ENCODE measurements around the gene CWC22.
A peak's percentile ranks its signal among the peaks of the same experiment; 100 is the strongest.

Gene CWC22

DNA sequence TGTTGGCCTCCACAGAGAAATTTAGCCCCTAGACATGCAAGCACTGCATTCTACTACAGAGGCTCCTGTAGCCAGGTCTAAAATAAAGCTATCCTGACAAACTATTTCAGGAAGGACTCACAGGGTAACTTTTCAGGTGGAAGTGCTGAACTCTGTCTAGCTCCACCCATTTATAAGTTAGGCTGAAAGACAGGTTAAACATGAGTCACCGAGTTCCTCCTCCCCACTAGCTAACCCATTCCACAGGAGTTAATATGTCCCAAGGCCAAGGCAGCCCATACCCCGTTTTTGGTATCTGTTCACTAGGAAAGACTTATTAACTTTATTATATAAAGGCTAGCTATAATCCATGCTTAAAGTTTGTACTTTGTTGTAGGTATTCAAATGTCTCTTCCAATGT lies 3.5 kb downstream of the CWC22 start:
- TF ChIP-seq, protein P1, sequence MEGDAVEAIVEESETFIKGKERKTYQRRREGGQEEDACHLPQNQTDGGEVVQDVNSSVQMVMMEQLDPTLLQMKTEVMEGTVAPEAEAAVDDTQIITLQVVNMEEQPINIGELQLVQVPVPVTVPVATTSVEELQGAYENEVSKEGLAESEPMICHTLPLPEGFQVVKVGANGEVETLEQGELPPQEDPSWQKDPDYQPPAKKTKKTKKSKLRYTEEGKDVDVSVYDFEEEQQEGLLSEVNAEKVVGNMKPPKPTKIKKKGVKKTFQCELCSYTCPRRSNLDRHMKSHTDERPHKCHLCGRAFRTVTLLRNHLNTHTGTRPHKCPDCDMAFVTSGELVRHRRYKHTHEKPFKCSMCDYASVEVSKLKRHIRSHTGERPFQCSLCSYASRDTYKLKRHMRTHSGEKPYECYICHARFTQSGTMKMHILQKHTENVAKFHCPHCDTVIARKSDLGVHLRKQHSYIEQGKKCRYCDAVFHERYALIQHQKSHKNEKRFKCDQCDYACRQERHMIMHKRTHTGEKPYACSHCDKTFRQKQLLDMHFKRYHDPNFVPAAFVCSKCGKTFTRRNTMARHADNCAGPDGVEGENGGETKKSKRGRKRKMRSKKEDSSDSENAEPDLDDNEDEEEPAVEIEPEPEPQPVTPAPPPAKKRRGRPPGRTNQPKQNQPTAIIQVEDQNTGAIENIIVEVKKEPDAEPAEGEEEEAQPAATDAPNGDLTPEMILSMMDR (IDR thresholded peaks at IDR 0.05; ENCODE audit: insufficient read depth, low read depth, low read length, missing control alignments): no peak
- DNase-seq (ENCODE audit: low read depth): peak; percentile 81
- H3K4me3 ChIP-seq (ENCODE audit: low read length): no peak overlapping the region

DNA sequence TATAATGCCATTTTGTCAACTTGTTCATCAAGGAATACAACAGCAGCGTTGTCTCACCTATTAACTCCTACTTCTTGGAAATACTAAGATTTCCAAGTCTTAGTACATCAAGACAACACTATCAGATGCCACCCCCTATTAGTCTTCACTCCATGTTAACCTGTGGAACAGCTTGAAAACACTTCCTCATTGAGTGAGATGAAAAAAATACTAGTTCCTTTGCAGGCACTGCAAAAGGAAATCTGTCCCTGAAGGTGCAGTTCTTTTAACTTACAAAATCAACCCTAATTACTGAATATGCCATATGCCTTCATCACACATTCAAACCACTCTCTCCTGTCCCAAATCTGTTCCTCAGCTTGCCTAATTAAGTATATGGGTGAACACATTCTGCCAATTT lies 4.0 kb downstream of the CWC22 start:
- TF ChIP-seq, protein P1 (IDR thresholded peaks at IDR 0.05; ENCODE audit: insufficient read depth, low read depth, low read length, missing control alignments): no peak

DNA sequence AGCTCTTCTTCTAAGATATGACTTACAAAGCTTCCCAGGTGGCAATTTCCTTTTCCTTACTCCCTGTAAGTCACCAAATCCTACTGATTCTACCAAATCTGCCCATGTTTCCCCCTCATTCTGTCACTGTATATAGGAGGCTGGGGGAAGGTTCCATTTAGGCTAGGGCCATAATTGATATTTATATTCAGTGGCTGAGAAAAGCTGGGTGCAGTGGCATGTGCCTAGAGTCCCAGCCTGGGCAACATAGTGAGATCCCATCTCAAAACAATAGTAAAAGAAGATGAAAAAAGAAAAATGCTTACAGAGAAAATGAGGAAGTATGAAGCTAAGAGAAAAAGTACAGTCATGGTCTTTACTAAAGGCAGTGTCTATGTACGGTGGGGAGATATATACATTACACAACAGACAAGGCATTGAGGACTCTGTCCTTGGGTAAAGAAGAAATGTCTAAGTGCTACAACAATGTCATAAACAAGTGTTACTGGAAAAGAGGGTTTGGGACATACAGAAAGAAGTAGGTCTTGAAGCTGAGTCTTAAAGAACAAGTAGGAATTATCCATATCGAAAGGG lies 4.8 kb downstream of the CWC22 start:
- H3K4me3 ChIP-seq (ENCODE audit: low read length): no peak overlapping the region
- no peak for DNase-seq (ENCODE audit: low read depth)
- TF ChIP-seq, protein P1 (IDR thresholded peaks at IDR 0.05; ENCODE audit: insufficient read depth, low read depth, low read length, missing control alignments): no peak

More for the DNA sequence above, 4.0 kb downstream of the CWC22 start:
- no peak overlapping the region for H3K4me3 ChIP-seq (ENCODE audit: low read length)
- DNase-seq (ENCODE audit: low read depth): no peak

DNA sequence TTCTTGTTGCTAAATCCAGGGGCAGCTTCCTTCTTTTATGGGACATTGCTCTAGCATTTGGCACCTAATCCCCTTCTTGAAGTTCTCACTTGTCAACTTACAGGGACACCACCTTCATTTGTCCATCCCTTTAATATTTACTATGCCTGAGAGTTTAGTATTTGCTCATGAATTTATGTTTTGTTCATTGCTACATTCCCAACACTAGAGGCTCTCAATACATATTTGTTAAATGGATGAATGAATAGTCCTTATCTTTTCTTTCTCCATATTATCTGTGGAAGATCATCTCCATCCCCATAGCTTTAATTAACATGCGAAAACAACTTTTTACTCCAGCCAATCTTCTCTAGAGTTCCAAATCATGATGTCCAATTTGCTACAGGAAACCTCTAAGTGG lies 5.4 kb downstream of the CWC22 start:
- no peak overlapping the region for H3K4me3 ChIP-seq (ENCODE audit: low read length)
- TF ChIP-seq, protein P1 (IDR thresholded peaks at IDR 0.05; ENCODE audit: insufficient read depth, low read depth, low read length, missing control alignments): no peak
- DNase-seq (ENCODE audit: low read depth): no peak

DNA sequence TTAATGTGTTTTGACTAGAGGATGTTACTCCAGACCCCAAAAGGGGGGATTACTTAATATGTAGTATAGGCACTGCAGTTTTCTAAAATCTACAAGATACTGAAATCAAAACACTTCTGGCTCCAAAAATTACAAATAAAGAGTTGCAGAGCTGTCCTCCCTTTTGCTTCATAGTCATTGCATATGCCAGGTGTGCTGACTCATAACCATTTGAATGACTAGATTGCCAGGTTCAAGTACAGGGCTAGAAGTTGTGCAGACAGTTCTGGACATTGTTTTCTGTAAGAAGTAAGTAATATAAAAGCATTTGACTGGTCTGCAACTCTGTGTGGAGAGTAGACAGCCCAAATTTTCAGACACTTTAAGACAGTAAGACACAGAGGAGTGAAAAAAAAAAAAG lies 6.7 kb downstream of the CWC22 start:
- TF ChIP-seq, protein P1 (IDR thresholded peaks at IDR 0.05; ENCODE audit: insufficient read depth, low read depth, low read length, missing control alignments): no peak
- peak; percentile 48 for DNase-seq (ENCODE audit: low read depth)

DNA sequence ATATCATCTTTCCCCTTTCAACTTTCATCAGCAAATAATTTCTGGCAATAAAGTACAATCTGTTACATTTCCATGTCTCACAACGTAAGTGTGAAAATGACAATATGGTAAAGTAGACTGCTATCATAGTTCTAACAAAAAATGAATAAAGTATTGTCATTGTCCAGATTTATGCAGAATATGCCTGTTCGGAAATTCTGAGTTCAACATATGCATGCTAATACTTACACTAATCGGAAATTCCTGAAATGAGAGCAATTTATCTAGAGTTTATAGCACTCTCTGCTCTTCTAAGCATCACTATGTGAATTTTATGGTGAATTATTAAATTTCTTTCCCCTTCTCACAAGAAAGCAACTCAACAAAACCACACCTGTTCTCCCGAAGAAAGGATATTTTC lies 8.1 kb downstream of the CWC22 start:
- no peak overlapping the region for H3K4me3 ChIP-seq (ENCODE audit: low read length)
- no peak for DNase-seq (ENCODE audit: low read depth)
- TF ChIP-seq, protein P1 (IDR thresholded peaks at IDR 0.05; ENCODE audit: insufficient read depth, low read depth, low read length, missing control alignments): no peak

More for the DNA sequence above, 6.7 kb downstream of the CWC22 start:
- H3K4me3 ChIP-seq (ENCODE audit: low read length): no peak overlapping the region
